Stimulated activated memory B cell treated with anti-CD40 and anti-IgM and Interleukin-4, amounts not matched to agents 10 μg/mL and 1 μg/mL and 100 μg/mL, for 72 hours (primary cell): ENCODE measurements around the gene TMSB10.
"Not testable (repeated sequence)": the region's sequence is repeated elsewhere in the genome, so short reads cannot be mapped to it uniquely, and the experiment has no call there.

Source experiments
- ATAC-seq: fragments of 150-1000 bp; cut with Tn5 transposase; 2 replicates; pipeline ENCODE4 v1.10.0; 2021
- H3K27ac Mint-ChIP-seq: one replicate; pipeline ENCODE4 v1.8.0; 2022; ENCODE audit warnings: mild to moderate bottlenecking, mixed read lengths
- H3K27me3 Mint-ChIP-seq: one replicate; pipeline ENCODE4 v1.8.0; 2022; ENCODE audit warnings: mixed read lengths
- H3K36me3 Mint-ChIP-seq: one replicate; pipeline ENCODE4 v1.8.0; 2022; ENCODE audit warnings: mixed read lengths
- H3K4me1 Mint-ChIP-seq: one replicate; pipeline ENCODE4 v1.8.0; 2022; ENCODE audit warnings: mixed read lengths
- H3K4me3 Mint-ChIP-seq: one replicate; pipeline ENCODE4 v1.8.0; 2022; ENCODE audit warnings: mild to moderate bottlenecking, moderate library complexity, mixed read lengths
- H3K9me3 Mint-ChIP-seq: one replicate; pipeline ENCODE4 v1.8.0; 2022; ENCODE audit warnings: mixed read lengths

TMSB10 gene

DNA sequence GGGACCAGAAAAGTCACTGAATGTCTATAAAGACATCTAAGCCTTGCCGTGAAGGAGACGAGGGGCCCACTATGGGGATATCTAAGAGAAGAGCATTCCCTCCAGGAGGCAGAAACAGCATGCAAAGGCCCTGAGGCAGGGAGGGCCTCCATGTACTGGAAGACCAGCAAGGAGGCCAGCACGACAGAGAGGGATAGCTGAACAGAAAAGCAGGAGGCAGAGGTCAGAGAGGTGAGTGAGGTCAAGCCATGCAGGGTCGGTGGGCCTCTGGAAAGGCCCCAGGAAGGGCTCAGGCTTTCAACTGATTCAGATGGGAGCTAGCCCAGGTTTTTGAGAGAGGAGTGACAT lies 30.3 kb upstream of the TMSB10 start:
- H3K27ac Mint-ChIP-seq, result peak overlapping the region; percentile 10
- no peak overlapping the region for H3K4me3 Mint-ChIP-seq
- H3K27me3 Mint-ChIP-seq, result no peaks in the 10 kb centered on the region
- H3K36me3 Mint-ChIP-seq, result no peaks in the 10 kb centered on the region
- ATAC-seq, result no peak
- H3K4me1 Mint-ChIP-seq, result peaks cover 23% of the 10 kb centered on the region
- H3K9me3 Mint-ChIP-seq, result no peaks in the 10 kb centered on the region

DNA sequence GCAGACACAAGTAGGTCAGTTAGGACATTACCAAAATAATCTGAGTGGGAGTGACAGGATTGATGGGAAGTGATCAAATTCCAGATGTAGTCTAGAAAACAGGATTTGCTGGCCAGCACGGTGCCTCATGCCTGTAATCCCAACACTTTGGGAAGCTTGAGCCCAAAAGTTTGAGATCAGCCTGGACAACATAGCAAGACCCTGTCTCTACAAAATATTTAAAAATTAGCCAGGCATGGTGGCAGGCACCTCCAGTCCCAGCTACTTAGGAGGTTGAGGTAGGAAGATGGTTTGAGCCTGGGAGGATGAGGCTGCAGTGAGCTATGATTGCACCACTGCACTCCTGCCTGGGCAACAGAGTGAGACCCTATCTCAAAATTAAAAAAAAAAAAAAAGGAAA lies 29.8 kb upstream of the TMSB10 start:
- ATAC-seq, H3K4me3 Mint-ChIP-seq, H3K27me3 Mint-ChIP-seq, H3K36me3 Mint-ChIP-seq, H3K9me3 Mint-ChIP-seq: not testable (repeated sequence)
- peaks cover 23% of the 10 kb centered on the region for H3K4me1 Mint-ChIP-seq
- H3K27ac Mint-ChIP-seq, result peak overlapping the region; percentile 10

DNA sequence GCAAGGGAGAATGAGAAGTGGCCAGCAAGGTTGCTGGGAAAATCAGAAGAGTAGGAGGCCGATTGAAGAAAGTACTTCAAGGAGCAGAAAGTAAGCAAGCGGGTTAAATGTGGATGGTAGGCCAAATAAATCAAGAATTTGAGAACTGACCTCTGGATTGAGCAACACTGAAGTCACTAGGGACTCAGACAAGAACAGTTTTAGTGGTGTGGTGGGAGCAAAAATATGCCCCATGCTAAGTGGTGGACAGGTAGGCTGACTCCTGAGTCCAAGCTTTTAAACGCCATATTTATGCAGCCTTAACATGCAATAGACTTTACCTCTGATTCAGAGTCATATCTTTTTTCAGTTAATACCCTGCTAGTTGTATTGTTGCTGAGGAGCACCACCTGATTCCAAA lies 29.1 kb upstream of the TMSB10 start:
- peaks cover 29% of the 10 kb centered on the region for H3K4me1 Mint-ChIP-seq
- H3K27me3 Mint-ChIP-seq, result no peaks in the 10 kb centered on the region
- no peak overlapping the region for H3K27ac Mint-ChIP-seq
- H3K9me3 Mint-ChIP-seq, result no peaks in the 10 kb centered on the region
- no peak overlapping the region for H3K4me3 Mint-ChIP-seq
- no peak for ATAC-seq
- H3K36me3 Mint-ChIP-seq, result no peaks in the 10 kb centered on the region

DNA sequence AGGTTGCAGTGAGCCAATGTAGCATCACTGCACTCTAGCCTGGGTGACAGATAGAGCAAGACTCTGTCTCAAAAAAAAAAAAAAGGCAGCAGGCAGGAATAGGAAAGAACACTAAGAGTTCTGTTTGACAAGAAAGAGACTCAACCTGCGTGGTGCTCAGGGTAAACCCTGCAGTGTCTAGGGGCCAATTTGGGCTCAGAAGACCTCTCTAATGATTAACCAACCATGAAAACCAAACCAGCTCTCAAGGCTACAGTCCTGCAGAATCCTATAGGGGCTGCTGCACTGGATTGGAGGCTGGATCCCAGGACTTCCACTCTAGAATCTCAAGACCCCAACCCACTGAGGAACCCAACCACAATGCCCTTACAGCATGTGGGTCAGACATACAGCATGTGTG lies 27.0 kb upstream of the TMSB10 start:
- no peak overlapping the region for H3K27ac Mint-ChIP-seq
- no peaks in the 10 kb centered on the region for H3K27me3 Mint-ChIP-seq
- peaks cover 42% of the 10 kb centered on the region for H3K4me1 Mint-ChIP-seq
- H3K36me3 Mint-ChIP-seq, result no peaks in the 10 kb centered on the region
- H3K4me3 Mint-ChIP-seq, result no peak overlapping the region
- ATAC-seq, result no peak
- H3K9me3 Mint-ChIP-seq, result no peaks in the 10 kb centered on the region

DNA sequence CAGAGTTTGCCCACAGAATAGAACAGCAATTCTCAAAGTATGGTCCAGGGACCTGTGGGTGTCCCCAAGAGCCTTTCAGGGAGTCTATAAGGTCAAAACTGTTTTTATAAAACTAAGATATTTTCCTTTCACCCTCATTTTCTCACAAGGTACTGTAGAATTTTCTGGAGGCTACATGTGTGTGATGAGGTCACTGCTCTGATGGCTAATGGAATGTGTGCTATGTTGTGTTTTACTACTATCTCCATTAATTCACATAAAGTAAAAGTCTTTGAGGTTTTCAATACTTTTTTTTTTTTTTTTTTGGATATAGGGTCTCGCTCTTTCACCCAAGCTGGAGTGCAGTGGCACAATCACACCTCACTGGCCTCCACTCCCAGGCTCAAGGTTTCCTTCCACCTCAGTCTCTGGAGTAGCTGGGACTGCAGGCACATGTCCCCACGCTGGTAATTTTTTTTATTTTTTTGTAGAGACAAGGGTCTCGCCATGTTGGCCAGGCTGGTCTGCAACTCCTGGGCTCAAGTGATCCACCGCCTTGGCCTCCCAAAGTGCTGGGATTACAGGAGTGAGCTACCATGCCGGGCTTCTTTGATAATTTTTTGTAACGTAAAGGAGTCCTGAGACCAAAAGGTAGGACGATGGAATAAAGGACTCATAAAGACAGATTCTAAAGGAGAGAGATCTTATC lies 26.4 kb upstream of the TMSB10 start:
- H3K27ac Mint-ChIP-seq, result peak overlapping the region; percentile 84
- H3K36me3 Mint-ChIP-seq, result no peaks in the 10 kb centered on the region
- peaks cover 42% of the 10 kb centered on the region for H3K4me1 Mint-ChIP-seq
- no peaks in the 10 kb centered on the region for H3K27me3 Mint-ChIP-seq
- H3K9me3 Mint-ChIP-seq, result no peaks in the 10 kb centered on the region
- peak overlapping the region; percentile 73 for H3K4me3 Mint-ChIP-seq
- no peak for ATAC-seq

DNA sequence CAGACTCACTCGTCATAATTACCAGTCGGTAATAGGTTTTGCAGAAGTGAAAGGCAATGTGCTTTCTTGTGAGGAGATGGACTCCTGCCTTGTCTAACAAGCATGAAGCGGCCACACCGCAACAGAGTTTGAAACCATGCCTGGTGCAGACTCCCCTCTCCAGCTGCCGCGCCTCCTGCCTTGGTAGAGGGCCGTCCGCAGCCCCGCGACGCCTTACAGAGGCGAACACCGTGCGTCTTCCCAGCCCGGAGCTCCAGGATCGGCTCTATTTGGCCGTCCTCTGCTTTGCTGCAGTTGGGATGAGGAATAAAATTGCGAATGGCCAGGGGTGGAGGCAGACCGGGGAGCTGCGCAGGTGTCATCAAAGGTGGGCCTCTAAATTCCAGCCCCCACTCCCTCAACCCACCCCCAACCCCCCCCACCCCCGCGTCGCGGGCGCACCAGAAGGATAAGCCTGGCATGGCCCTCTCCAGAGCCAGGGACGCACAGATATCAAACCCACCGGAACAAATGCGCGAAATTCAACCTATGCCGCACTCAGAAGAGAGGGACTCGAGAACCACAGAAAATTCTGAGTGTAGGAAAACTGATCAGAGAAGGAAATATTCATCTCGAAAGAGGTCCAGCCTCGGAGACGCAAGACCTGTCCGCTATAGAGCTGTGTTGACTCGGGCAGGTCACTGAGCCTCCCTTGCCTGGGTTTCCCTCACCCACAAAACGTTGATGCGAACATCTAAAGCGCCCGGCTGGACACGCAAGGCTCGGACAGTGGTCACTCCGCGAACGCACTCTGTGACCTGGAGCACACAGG lies 25.7 kb upstream of the TMSB10 start:
- Mint-ChIP-seq H3K36me3 (no peaks in the 10 kb centered on the region), H3K9me3 (no peaks in the 10 kb centered on the region), H3K27me3 (no peaks in the 10 kb centered on the region), H3K4me3 (peak overlapping the region; percentile 87), H3K4me1 (peaks cover 42% of the 10 kb centered on the region), H3K27ac (peak overlapping the region; percentile 84)
- ATAC-seq, result peak; percentile 84

DNA sequence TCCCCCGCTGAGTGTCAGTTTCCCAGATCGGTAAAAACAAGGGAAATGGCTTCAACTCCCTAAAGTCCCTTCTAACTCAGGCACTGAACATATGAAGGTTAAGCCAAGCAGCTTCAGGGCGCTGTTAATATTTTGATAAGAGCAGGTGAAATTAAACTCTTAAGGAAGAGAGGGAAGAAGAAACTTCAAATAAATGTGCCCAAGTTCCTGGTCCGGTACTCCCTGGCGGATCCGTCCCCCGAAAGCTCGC lies 25.1 kb upstream of the TMSB10 start:
- Mint-ChIP-seq H3K27me3 (no peaks in the 10 kb centered on the region), H3K4me1 (peaks cover 42% of the 10 kb centered on the region), H3K27ac (peak overlapping the region; percentile 84), H3K36me3 (no peaks in the 10 kb centered on the region), H3K4me3 (peak overlapping the region; percentile 87), H3K9me3 (no peaks in the 10 kb centered on the region)
- ATAC-seq, result no peak

DNA sequence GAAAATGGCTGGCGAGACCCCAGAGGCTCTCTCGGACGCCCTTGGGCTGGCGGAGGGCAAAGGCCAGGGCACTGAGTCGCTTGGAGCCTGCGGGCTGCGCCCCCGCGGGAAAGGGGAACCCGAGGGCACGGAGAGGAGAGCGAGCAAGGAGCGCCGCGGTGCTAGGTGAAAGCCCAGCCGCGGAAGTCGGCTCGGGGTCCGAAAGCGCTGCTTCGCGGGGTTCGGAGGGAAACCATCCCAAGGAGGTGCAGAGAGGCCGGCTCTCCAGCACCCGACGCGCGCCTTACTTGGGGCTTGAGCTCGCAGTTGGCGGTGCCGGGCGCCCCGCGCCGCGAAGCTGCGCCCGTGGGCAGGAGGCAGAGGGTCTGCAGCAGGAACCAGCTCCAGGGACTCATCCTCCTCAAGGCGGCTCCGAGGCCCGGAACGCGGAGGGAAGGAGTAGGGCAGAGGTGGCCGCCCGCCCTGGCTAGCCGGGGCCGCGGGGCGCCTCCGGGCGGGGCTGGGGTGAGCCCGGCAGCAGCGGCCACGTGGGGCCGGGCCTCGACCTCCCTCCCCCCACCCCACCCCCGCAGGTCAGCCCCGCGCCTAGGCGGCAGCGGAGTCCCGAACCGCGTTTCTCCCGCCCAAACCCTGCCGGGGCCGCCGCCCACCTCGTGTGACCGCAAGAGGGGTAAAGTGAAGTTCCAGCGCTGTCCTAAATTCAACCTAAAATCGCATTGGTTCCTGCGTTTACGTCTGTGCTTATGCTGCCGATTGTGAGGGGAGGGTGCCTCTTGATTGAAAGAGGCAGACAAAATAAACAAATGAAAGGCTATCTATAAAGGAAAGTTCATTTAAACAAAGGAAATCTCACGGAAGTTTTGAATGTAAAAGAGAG lies 24.6 kb upstream of the TMSB10 start, which contains the start of gene TRABD2A:
Gene TRABD2A (minus strand): TSS at position 440 of the 877 bp plus-strand sequence. CDS start 45 bp downstream, at position 395.
- Mint-ChIP-seq H3K4me1 (peaks cover 42% of the 10 kb centered on the region), H3K27me3 (no peaks in the 10 kb centered on the region), H3K36me3 (no peaks in the 10 kb centered on the region)

DNA sequence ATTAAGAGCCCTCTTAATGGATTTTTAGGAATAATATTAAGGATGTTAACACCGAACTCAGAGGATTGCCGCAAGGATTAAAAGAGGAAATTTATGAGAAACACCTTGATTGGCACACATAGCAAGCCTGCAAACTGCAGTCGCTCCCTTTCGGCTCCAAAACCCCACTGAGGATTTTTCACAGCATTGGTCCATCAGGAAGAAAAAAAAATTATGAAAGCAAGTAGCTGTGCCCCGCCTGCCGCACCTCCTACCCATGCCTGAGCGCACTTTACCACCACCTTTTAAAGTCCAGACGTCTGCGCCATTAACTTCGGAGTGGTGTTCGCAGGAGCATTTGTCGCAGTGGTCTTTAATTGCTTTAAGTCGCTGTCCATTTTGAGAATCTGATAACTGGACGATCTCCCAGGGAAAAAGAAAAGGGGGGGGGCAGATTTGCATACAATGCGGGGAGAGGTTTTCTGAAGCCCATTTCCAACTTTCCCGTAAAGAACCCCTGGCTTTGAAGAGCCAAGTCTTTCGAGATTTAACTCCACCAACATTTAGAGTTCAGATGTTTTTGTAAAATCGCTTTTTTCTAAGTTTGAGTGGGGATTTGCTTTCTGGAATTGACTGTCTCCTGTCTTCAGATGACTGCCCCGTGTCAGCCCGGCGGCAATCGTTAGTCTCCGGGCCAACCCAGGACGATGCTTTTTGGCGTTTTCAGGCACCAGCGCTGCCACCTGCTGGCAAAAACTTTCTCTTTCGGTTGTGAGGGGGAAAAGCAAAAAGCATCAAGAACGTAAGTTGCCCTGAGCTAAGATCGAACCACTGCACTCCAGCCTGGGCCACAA lies 23.7 kb upstream of the TMSB10 start:
- Mint-ChIP-seq H3K36me3 (no peaks in the 10 kb centered on the region), H3K4me3 (peak overlapping the region; percentile 79), H3K9me3 (no peaks in the 10 kb centered on the region), H3K4me1 (peaks cover 46% of the 10 kb centered on the region), H3K27me3 (no peaks in the 10 kb centered on the region), H3K27ac (peak overlapping the region; percentile 84)
- peak; percentile 83 for ATAC-seq

More for the DNA sequence above, 24.6 kb upstream of the TMSB10 start, which contains the start of gene TRABD2A:
- no peaks in the 10 kb centered on the region for H3K9me3 Mint-ChIP-seq
- H3K27ac Mint-ChIP-seq, result peak within 1 kb of the TSS; percentile 84
- H3K4me3 Mint-ChIP-seq, result peak within 1 kb of the TSS; percentile 87
- peak; percentile 35 for ATAC-seq

DNA sequence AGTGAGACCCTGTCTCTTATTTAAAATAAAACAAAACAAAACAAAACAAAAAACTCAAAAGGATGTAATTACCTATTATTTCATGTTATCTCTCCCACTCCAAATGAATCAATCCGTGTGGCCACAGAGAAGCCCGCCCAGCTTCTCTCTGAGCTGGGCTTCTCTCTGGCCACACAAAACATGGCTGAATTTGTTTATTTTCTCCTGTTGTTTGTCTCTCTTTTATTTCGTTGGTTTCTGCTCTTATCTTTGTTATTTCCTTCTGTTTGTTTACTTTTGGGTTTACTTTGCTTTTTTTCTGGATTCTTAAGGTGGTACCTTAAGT lies 23.1 kb upstream of the TMSB10 start:
- Mint-ChIP-seq H3K9me3 (no peaks in the 10 kb centered on the region), H3K4me3 (peak overlapping the region; percentile 79), H3K4me1 (peaks cover 51% of the 10 kb centered on the region), H3K27me3 (no peaks in the 10 kb centered on the region), H3K27ac (peak overlapping the region; percentile 84), H3K36me3 (no peaks in the 10 kb centered on the region)
- no peak for ATAC-seq

DNA sequence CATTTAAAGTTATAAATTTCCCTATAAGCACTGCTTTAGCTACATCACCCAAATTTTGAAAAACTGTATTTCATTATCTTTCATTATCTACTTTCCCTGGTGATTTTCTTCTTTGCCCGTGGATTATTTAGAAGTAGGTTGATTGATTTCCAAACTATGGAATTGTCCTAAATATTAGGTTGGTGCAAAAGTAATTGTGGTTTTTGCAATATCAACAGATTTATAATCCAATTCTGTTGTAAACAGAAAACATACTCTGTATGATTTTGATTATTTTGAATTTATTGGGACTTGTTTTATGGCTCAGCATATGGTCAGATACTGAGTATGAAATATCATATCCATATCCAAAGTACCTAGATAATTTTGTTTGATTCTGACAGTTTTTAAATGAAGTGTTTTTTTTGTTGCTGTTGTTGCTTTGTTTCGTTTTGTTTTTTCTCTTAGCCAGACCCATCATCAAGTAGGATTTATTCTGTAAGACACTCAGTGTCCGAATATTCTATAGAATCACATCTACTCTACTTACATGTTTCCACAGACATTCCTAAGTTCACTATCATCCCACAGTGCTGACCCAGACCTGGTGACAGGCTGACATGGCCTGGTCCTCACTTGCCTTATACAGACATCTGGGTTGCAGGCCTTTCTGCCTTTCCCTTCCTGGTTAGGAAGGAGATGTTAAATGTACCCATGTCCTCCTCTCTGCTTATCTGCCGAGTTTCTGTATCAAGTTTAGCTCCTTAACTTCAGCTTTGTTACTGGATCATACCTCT lies 22.5 kb upstream of the TMSB10 start:
- ATAC-seq, result no peak

DNA sequence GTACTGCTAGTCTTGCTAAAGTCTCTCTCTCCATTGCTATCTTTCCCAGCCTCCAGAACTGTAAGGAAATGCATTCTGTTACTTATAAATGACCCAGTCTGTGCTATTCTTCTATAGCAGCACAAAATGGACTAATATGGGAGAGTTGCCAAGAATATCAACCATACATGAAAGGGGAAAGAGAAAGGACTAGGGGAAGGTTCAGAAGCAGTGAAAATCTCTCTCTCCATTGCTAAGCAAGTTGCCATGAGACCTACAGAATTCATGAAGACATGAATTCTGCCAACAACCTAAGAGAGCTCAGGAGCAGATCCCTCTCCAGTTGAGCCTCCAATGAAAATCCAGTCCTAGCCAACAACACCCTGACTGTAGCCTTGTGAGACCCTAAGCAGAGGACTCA lies 21.0 kb upstream of the TMSB10 start:
- Mint-ChIP-seq H3K4me3 (no peak overlapping the region), H3K27me3 (no peaks in the 10 kb centered on the region), H3K9me3 (no peaks in the 10 kb centered on the region), H3K36me3 (no peaks in the 10 kb centered on the region), H3K27ac (no peak overlapping the region), H3K4me1 (peaks cover 55% of the 10 kb centered on the region)
- no peak for ATAC-seq

More for the DNA sequence above, 22.5 kb upstream of the TMSB10 start:
- Mint-ChIP-seq H3K4me3 (peak overlapping the region; percentile 79), H3K36me3 (no peaks in the 10 kb centered on the region), H3K27me3 (no peaks in the 10 kb centered on the region), H3K9me3 (no peaks in the 10 kb centered on the region), H3K27ac (peak overlapping the region; percentile 84), H3K4me1 (peaks cover 49% of the 10 kb centered on the region)

DNA sequence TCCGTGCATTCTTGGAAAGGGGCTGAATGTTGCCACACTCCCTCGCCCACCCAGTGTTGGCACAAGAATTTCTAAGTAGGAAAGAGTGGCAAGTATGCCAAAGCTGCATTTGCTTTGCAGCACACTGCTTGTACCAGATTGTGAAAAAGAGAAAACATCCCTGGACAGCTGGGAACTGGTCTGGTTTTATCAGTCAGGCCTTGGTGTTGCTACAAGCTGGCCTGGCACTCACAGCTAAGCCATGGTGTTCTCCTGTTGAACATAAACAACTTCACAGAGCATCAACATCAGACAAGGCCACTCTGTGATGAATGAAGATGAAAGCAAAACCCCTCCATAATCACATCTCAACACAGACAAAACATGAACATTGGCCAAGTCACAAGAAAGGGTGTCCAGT lies 20.3 kb upstream of the TMSB10 start:
- H3K4me1 Mint-ChIP-seq, result peaks cover 53% of the 10 kb centered on the region
- H3K4me3 Mint-ChIP-seq, result no peak overlapping the region
- H3K9me3 Mint-ChIP-seq, result no peaks in the 10 kb centered on the region
- no peak overlapping the region for H3K27ac Mint-ChIP-seq
- no peaks in the 10 kb centered on the region for H3K27me3 Mint-ChIP-seq
- ATAC-seq, result no peak
- H3K36me3 Mint-ChIP-seq, result no peaks in the 10 kb centered on the region

DNA sequence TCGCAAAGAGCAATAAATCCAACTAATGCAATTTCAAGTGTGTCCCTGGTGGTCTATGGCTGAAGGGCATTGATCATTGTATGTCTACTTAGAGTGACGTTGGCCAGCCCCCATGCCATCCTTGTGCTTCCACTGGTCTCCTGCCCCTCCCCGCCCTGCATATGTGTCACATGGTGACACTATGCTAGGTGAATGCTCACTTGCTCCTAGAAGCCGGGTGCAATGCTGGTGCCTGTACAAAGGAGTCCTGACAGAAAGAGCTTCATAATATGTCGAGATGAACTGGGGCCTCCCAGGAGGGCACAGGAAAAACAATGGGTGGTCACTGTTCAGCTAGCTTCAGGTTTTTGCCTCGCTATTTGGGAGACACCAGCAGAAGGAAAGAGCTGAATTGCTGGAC lies 18.7 kb upstream of the TMSB10 start:
- no peak for ATAC-seq
- H3K27ac Mint-ChIP-seq, result peak overlapping the region; percentile 69
- H3K4me1 Mint-ChIP-seq, result peaks cover 38% of the 10 kb centered on the region
- no peaks in the 10 kb centered on the region for H3K27me3 Mint-ChIP-seq
- H3K36me3 Mint-ChIP-seq, result no peaks in the 10 kb centered on the region
- H3K4me3 Mint-ChIP-seq, result no peak overlapping the region
- no peaks in the 10 kb centered on the region for H3K9me3 Mint-ChIP-seq
